Measurements from ENCODE around the gene TSC22D1.

DNA sequence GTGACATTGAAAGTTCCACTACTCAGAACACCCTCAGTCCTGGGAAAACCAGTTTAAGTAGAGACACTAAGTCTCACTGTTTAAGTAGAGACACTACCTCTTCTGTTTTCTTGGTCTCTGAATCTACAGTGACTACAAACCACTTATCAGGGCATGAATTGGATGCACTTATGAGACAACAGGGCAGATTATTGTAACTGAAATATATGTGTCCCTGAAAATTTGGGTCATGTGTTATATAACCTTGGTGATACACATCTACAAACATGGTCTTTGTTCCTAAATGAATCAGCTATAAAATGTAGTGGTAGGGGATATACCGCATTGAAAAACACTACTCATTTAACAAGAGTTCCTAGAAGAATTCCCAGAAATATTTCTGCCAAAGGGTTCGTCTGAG is 146.8 kb downstream of the TSC22D1 start:
- TF ChIP-seq EZH2 (IDR thresholded peaks at IDR 0.05; ENCODE audit: low read depth): no peak
- TF ChIP-seq, protein P1, sequence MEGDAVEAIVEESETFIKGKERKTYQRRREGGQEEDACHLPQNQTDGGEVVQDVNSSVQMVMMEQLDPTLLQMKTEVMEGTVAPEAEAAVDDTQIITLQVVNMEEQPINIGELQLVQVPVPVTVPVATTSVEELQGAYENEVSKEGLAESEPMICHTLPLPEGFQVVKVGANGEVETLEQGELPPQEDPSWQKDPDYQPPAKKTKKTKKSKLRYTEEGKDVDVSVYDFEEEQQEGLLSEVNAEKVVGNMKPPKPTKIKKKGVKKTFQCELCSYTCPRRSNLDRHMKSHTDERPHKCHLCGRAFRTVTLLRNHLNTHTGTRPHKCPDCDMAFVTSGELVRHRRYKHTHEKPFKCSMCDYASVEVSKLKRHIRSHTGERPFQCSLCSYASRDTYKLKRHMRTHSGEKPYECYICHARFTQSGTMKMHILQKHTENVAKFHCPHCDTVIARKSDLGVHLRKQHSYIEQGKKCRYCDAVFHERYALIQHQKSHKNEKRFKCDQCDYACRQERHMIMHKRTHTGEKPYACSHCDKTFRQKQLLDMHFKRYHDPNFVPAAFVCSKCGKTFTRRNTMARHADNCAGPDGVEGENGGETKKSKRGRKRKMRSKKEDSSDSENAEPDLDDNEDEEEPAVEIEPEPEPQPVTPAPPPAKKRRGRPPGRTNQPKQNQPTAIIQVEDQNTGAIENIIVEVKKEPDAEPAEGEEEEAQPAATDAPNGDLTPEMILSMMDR (conservative IDR thresholded peaks at IDR 0.05): no peak

All from PC-9 (cell line).